Measurements from ENCODE around the gene ATXN1.
"Not testable (repeated sequence)": the region's sequence is repeated elsewhere in the genome, so short reads cannot be mapped to it uniquely, and the experiment has no call there.

ATXN1 gene

GRCh38 chr6:16760516-16761470 lies at the start of gene ATXN1:
ATXN1 (minus strand) TSS chr6:16761460.
- peak; percentile 36 to 61 (median 55) for DNase-seq

DNA sequence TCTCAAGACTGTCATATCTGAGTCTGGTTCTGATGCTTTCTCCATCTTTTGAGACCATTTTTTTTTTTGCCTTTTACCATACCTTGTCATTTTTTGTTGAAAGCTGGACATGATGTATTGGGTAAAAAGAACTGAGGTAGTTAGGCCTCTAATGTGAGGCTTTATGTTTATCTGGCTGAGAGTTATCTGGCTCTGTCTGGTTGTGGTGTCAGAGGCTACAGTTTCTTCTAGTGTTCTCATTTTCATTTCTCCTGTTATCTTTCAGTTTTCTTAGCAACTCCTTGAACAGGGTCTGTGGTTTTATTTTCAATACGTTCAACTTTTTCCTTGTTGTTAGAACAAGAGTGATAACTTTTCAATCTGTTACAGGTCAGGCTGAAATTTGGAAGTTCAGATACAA lies 49.2 kb upstream of the ATXN1 start:
- no peak for DNase-seq

GRCh38 chr6:16809753-16810358 lies 48.6 kb upstream of the ATXN1 start:
- DNase-seq, result no peak

- no peak for DNase-seq
Measured at GRCh38 chr6:16807956-16808355, 46.7 kb upstream of the ATXN1 start.

DNA sequence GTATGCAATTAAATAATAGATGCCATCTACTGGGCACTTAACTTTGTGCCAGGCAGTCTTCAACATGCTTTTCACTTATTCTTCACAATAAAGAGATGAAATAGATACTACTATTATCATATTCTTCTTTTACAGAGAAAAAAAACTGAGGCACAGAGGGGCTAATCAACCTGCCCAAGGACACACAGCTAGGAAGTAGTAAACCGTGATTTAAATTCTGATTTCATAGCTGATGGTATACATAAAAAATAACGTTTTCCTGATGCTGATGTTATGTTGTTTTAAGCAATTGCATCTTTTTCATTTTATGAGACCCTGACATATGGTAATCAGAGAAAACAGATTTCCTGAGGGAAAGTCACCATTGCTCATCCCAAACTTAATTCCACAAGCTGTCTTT lies 45.1 kb upstream of the ATXN1 start:
- DNase-seq, result no peak

DNA sequence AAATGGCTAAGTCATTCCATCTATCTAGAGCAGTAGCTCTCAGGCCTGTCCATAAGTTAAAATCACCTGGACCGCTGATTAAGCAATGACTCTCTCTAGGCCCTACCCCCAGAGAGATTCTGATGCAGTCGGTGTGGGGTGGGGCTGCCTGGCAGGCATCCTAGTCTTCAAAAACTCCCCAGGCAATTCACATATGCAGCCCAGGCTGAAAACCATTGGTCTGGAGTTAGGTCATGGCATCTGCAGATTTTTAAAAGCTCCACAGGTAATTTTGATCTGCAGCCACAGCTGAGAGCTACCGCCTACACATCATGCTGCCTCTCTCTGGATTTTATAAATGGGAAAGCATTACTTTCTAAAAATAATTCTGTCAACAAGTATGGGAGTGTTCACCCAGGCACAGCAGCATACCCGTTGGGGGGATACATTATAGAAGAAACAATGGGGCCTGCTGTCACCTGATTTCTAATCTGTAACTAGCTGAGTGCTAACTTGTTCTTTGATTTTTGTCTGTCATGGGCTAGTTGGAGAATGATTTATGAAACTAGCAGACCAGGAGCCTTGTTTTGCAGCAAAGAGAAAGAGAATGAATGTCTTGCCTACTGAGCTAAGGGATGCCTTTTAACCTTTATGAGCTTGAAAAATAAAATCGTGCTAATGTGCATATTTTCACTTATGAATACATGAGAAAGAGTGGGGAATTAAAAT lies 44.1 kb upstream of the ATXN1 start:
- peak in 2 of 3 experiments; percentile 33 to 73 for DNase-seq

DNA sequence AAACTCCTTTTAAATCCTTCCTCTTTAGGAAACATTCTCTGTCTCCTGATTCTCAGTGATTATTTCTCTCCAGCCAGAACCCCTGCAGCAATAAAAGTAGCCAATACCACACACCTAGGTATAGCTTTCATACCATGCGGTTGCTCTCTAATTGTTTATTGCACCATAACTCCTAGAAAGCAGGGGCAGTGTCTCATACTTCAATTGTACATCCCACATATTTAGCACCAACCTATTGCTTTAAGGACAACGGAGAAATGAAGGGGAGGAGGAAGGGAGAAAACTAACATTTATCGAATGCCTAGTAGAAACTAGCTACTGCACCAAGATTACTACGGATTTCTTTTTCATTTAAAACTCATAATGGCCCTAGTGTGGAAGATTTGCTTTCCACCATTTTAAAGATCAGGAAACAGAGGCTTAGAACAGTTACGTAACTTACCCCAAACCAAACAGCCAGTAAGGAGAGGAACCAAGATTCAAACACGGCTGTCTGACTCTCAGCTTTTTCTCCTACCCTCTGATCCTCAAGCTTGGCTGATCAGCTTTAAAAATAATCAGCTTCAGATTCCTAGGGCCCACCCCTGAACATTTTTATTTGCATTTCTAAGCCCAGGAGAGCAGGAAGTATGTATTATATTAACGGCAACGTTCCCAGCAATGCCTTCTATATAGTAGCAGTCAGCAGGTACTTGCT lies 43.4 kb upstream of the ATXN1 start:
- no peak for DNase-seq

GRCh38 chr6:16803294-16804200 lies 42.3 kb upstream of the ATXN1 start:
- DNase-seq, result peak in 2 of 3 experiments; percentile 81 to 91

- no peak for DNase-seq
Measured at GRCh38 chr6:16802071-16802470, 40.8 kb upstream of the ATXN1 start.

DNA sequence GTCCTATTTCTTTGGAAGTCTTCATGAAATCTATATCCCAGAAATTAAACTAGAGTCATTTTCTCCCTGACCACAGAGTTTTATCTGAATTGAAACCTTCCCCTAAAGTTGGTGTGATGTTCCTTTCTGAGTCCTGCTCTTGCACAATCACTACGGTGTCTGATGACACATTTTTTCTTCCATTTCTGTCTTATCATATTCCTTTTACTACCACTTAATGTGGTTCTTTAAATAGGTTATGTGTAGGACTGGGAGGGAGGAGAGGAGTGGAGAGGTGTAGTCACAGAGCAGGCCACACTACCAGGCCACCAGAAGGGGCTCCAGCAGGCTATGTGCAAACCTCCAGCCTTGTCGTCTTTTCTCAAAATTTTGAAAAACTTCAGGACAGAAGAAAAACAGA lies 39.7 kb upstream of the ATXN1 start:
- DNase-seq, result no peak

GRCh38 chr6:16800341-16800740 lies 39.1 kb upstream of the ATXN1 start:
- peak in 1 of 3 experiments; percentile 3 for DNase-seq

- DNase-seq, result peak in 1 of 3 experiments; percentile 23
Measured at GRCh38 chr6:16799279-16800193, 38.3 kb upstream of the ATXN1 start.

DNA sequence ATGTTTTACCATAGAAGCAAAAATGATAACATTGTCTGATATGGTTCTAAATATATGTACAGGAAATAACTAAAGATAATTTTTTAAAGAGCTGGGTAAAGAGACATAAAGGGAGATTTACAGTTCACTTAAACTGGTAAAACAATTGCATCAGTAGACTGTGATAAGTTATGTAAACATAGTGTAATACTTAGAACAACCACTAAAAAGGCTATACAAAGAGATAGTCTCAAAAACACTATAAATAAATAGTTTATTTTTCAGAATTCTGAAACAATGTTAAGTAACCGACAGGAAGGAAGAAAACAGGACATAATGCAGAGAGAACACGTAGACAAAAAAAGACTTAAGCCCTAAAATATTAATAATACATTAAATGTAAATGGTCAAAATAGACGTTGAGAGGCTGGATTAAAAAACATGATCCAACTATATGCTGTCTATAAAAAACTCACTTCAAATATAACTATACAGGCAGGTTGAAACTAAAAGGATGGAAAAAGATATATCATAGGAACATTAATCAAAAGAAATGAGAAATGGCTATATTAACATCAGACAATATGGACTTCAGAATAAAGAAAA lies 32.7 kb upstream of the ATXN1 start:
- no peak for DNase-seq

DNA sequence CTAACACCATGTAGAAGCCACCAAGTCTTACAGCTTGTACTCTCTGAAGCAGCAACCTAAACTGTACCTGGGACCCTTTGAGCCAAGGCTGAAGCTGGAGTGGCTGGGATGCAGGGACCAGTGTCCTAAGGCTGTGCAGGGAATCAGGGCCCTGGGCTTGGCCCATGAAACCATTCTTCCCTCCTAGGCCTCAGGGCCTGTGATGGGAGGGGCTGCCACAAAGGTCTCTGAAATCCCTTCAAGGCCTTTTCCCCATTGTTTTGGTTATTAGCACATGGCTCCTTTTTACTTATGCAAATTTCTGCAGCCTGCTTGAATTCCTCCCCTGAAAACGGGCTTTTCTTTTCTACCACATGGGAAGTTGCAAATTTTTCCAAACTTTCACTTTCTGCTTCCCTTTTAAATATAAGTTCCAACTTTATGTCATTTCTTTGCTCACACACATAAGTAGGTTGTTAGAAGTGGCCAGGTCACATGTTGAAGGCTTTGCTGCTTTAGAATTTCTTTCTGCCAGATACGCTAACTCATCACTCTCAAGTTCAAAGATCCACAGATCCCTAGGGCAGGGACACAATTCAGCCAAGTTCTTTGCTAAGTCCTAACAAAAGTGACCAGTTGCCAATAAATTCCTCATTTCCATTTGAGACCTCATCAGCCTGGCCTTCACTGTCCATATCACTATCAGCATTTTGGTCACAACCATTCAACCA lies 28.2 kb upstream of the ATXN1 start:
- DNase-seq, result no peak

DNA sequence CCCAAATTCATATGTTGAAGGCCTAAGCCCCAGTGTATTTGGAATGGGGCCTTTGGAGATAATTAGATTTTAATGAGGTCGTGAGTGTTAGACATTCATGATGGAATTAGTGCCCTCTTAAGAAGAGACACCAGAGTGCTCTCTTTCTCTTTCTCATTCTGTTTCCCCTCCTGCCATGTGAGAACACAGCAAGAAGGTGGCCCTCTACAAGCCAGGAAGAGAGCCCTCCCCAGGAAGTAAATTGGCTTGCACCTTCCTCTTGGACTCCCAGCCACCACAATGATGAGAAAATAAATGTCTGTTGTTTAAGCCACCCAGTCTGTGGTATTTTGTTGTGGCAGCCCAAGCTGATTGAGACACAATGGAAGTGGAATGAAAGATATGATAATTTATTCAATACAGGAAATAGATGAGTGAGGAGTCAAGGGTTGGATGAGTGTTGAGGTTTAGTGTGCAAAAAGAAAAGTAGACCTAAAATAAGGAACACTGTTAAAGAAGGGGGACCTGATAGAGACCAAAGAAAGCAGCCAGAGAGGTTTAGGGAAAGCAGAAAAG lies 25.9 kb upstream of the ATXN1 start:
- DNase-seq, result no peak

- DNase-seq, result no peak
Measured at GRCh38 chr6:16785496-16785895, 24.2 kb upstream of the ATXN1 start.

GRCh38 chr6:16784957-16785356 lies 23.7 kb upstream of the ATXN1 start:
- not testable (repeated sequence) for DNase-seq

- no peak for DNase-seq
Measured at GRCh38 chr6:16783952-16784565, 22.8 kb upstream of the ATXN1 start.

- peak; percentile 13 to 73 (median 13) for DNase-seq
Measured at GRCh38 chr6:16783509-16783908, 22.2 kb upstream of the ATXN1 start.
